Measurements from ENCODE around the gene DCBLD2.
"Not testable (repeated sequence)": the region's sequence is repeated elsewhere in the genome, so short reads cannot be mapped to it uniquely, and the experiment has no call there.

The DCBLD2 gene

GRCh38 chr3:98869391-98869790, 32.1 kb downstream of the DCBLD2 start:
- TF ChIP-seq GABPA (IDR thresholded peaks at IDR 0.05; ENCODE audit: low read depth): no peak
- no peak for TF ChIP-seq CTCF (IDR thresholded peaks at IDR 0.05; ENCODE audit: insufficient read depth, low read length)
- H3K27ac ChIP-seq (replicated peaks): no peak overlapping the region

GRCh38 chr3:98857971-98858370, 43.5 kb downstream of the DCBLD2 start:
- H3K27me3 ChIP-seq (ENCODE audit: insufficient read depth, poor library complexity, severe bottlenecking); DNase-seq (ENCODE audit: low read depth in 1 of 2, low spot score in 1 of 2); H3K27ac ChIP-seq (replicated peaks); H3K4me3 ChIP-seq (replicated peaks; ENCODE audit: insufficient read depth, low read length): not testable (repeated sequence)

More at GRCh38 chr3:98869391-98869790, 32.1 kb downstream of the DCBLD2 start:
- no peak overlapping the region for H3K4me3 ChIP-seq (replicated peaks; ENCODE audit: insufficient read depth, low read length)
- DNase-seq (ENCODE audit: low read depth in 1 of 2, low spot score in 1 of 2): no peak
- H3K27me3 ChIP-seq (ENCODE audit: insufficient read depth, poor library complexity, severe bottlenecking): no peaks in the 10 kb centered on the region

- H3K27me3 ChIP-seq (ENCODE audit: insufficient read depth, poor library complexity, severe bottlenecking); H3K27ac ChIP-seq (replicated peaks); DNase-seq (ENCODE audit: low read depth in 1 of 2, low spot score in 1 of 2); H3K4me3 ChIP-seq (replicated peaks; ENCODE audit: insufficient read depth, low read length): not testable (repeated sequence)
Observed at GRCh38 chr3:98857258-98857657, 44.2 kb downstream of the DCBLD2 start.

GRCh38 chr3:98856724-98857123, 44.8 kb downstream of the DCBLD2 start:
- no peak for TF ChIP-seq GABPA (IDR thresholded peaks at IDR 0.05; ENCODE audit: low read depth)
- no peak for TF ChIP-seq REST (IDR thresholded peaks at IDR 0.05; ENCODE audit: insufficient replicate concordance, low read depth)
- TF ChIP-seq POLR2AphosphoS5 (IDR thresholded peaks at IDR 0.05; ENCODE audit: low read depth): no peak
- TF ChIP-seq CTCF (IDR thresholded peaks at IDR 0.05; ENCODE audit: insufficient read depth, low read length): no peak
- no peak for TF ChIP-seq SPI1 (IDR thresholded peaks at IDR 0.05; ENCODE audit: borderline replicate concordance, low read depth)
- no peak overlapping the region for H3K27ac ChIP-seq (replicated peaks)
- no peaks in the 10 kb centered on the region for H3K27me3 ChIP-seq (ENCODE audit: insufficient read depth, poor library complexity, severe bottlenecking)
- no peak for DNase-seq (ENCODE audit: low read depth in 1 of 2, low spot score in 1 of 2)
- H3K4me3 ChIP-seq (replicated peaks; ENCODE audit: insufficient read depth, low read length): no peak overlapping the region

- Histone ChIP-seq H3K27me3 (ENCODE audit: insufficient read depth, poor library complexity, severe bottlenecking) (no peaks in the 10 kb centered on the region), H3K27ac (replicated peaks) (no peak overlapping the region), H3K4me3 (replicated peaks; ENCODE audit: insufficient read depth, low read length) (no peak overlapping the region)
- DNase-seq (ENCODE audit: low read depth in 1 of 2, low spot score in 1 of 2): no peak
- TF ChIP-seq CTCF (IDR thresholded peaks at IDR 0.05; ENCODE audit: insufficient read depth, low read length) (no peak), REST (IDR thresholded peaks at IDR 0.05; ENCODE audit: insufficient replicate concordance, low read depth) (no peak), SPI1 (IDR thresholded peaks at IDR 0.05; ENCODE audit: borderline replicate concordance, low read depth) (no peak), GABPA (IDR thresholded peaks at IDR 0.05; ENCODE audit: low read depth) (no peak), POLR2AphosphoS5 (IDR thresholded peaks at IDR 0.05; ENCODE audit: low read depth) (no peak)
Observed at GRCh38 chr3:98855806-98856400, 45.6 kb downstream of the DCBLD2 start.
